ENCODE results near the gene PDZK1IP1. TPM values are rescaled to one million over a fixed set of nuclear protein-coding genes. Genes with fewer than 3 reads are reported as not detected.
A peak's percentile ranks its signal among the peaks of the same experiment; 100 is the strongest.

Gene PDZK1IP1
- total and polyA plus RNA-seq, 2 of the 13 experiments (the other 11 are each of a cell fraction or from before 2014, with no cell fraction given) = 0.24 to 1.6 TPM

GRCh38 chr1:47192458-47193384 lies 2.9 kb upstream of the PDZK1IP1 start (continued):
- TF ChIP-seq FIP1L1 (IDR thresholded peaks at IDR 0.05; ENCODE audit: borderline replicate concordance, insufficient read depth, low read depth, low read length) (no peak), JDP2 (CRISPR knock-in tag; IDR thresholded peaks at IDR 0.05; ENCODE audit: borderline replicate concordance) (no peak), ZNF768 (CRISPR knock-in tag; IDR thresholded peaks at IDR 0.05) (no peak), HNF1A (IDR thresholded peaks at IDR 0.05; ENCODE audit: low read depth) (peak; percentile 55; the same call in 1 of the 2 replicates), HNF1A (CRISPR knock-in tag; IDR thresholded peaks at IDR 0.05; ENCODE audit: borderline replicate concordance) (peak; percentile 31; the same call in 1 of the 2 replicates), FOXJ3 (CRISPR knock-in tag; IDR thresholded peaks at IDR 0.05; ENCODE audit: borderline replicate concordance) (peak; percentile 72), ZNF251 (CRISPR knock-in tag; IDR thresholded peaks at IDR 0.05) (no peak), ZNF205 (CRISPR knock-in tag; IDR thresholded peaks at IDR 0.05) (no peak), ZNF777 (CRISPR knock-in tag; IDR thresholded peaks at IDR 0.05) (0 out of 2 replicates have a peak, but pooled peaks have one; percentile 39), ZNF333 (CRISPR knock-in tag; IDR thresholded peaks at IDR 0.05; ENCODE audit: borderline replicate concordance) (0 out of 2 replicates have a peak, but pooled peaks have one; percentile 77), SPEN (CRISPR knock-in tag; IDR thresholded peaks at IDR 0.05; ENCODE audit: low read depth) (no peak; the same call in 1 of the 2 replicates), THAP11 (CRISPR knock-in tag; IDR thresholded peaks at IDR 0.05) (peak; percentile 52), RFXANK (CRISPR knock-in tag; IDR thresholded peaks at IDR 0.05) (no peak), ZNF543 (CRISPR knock-in tag; IDR thresholded peaks at IDR 0.05) (0 out of 2 replicates have a peak, but pooled peaks have one; percentile 45), SP140L (CRISPR knock-in tag; IDR thresholded peaks at IDR 0.05; ENCODE audit: borderline replicate concordance) (no peak; the same call in 1 of the 2 replicates), ZNF34 (CRISPR knock-in tag; IDR thresholded peaks at IDR 0.05; ENCODE audit: borderline replicate concordance) (no peak), HOXA7 (CRISPR knock-in tag; IDR thresholded peaks at IDR 0.05) (no peak), TRIM22 (IDR thresholded peaks at IDR 0.05) (no peak), REL (CRISPR knock-in tag; conservative IDR thresholded peaks at IDR 0.05) (no peak), KLF12 (CRISPR knock-in tag; IDR thresholded peaks at IDR 0.05; ENCODE audit: borderline replicate concordance) (peak; percentile 59; the same call in 1 of the 2 replicates), SKI (IDR thresholded peaks at IDR 0.05; ENCODE audit: partially characterized antibody) (peak; percentile 17), NAIF1 (CRISPR knock-in tag; IDR thresholded peaks at IDR 0.05; ENCODE audit: borderline replicate concordance) (no peak), ATF3 (CRISPR knock-in tag; IDR thresholded peaks at IDR 0.05) (no peak)

Data from HepG2 (cell line).